Measurements from ENCODE around the gene SPC25.

DNA sequence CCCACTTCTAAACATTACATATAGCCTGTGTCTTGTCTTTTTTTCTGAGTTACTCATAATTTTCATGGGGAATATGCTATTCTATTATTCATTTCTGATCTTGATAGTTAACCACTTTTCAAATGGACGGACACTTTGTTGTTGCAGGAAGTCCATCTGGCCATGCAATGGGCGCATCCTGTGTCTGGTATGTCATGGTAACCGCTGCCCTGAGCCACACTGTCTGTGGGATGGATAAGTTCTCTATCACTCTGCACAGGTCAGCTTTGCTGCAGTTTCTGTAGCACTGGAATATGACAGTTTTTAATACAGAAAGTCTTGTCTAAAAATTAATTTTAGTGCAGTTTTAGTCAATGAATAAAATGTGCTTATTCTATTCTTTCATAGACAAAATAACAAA lies 14.1 kb upstream of the SPC25 start:
- TF ChIP-seq CEBPG (CRISPR knock-in tag; IDR thresholded peaks at IDR 0.05): no peak
- TF ChIP-seq, protein P1, sequence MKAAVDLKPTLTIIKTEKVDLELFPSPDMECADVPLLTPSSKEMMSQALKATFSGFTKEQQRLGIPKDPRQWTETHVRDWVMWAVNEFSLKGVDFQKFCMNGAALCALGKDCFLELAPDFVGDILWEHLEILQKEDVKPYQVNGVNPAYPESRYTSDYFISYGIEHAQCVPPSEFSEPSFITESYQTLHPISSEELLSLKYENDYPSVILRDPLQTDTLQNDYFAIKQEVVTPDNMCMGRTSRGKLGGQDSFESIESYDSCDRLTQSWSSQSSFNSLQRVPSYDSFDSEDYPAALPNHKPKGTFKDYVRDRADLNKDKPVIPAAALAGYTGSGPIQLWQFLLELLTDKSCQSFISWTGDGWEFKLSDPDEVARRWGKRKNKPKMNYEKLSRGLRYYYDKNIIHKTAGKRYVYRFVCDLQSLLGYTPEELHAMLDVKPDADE (CRISPR knock-in tag; IDR thresholded peaks at IDR 0.05): no peak
- TF ChIP-seq, protein P2, sequence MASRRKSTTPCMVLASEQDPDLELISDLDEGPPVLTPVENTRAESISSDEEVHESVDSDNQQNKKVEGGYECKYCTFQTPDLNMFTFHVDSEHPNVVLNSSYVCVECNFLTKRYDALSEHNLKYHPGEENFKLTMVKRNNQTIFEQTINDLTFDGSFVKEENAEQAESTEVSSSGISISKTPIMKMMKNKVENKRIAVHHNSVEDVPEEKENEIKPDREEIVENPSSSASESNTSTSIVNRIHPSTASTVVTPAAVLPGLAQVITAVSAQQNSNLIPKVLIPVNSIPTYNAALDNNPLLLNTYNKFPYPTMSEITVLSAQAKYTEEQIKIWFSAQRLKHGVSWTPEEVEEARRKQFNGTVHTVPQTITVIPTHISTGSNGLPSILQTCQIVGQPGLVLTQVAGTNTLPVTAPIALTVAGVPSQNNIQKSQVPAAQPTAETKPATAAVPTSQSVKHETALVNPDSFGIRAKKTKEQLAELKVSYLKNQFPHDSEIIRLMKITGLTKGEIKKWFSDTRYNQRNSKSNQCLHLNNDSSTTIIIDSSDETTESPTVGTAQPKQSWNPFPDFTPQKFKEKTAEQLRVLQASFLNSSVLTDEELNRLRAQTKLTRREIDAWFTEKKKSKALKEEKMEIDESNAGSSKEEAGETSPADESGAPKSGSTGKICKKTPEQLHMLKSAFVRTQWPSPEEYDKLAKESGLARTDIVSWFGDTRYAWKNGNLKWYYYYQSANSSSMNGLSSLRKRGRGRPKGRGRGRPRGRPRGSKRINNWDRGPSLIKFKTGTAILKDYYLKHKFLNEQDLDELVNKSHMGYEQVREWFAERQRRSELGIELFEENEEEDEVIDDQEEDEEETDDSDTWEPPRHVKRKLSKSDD (CRISPR knock-in tag; IDR thresholded peaks at IDR 0.05; ENCODE audit: low read depth): no peak
- TF ChIP-seq TCF12 (IDR thresholded peaks at IDR 0.05): no peak
- TF ChIP-seq TCF12 (CRISPR knock-in tag; IDR thresholded peaks at IDR 0.05): no peak

Data from HepG2 (cell line).